ENCODE results near the gene DLX5.

The DLX5 gene

DNA sequence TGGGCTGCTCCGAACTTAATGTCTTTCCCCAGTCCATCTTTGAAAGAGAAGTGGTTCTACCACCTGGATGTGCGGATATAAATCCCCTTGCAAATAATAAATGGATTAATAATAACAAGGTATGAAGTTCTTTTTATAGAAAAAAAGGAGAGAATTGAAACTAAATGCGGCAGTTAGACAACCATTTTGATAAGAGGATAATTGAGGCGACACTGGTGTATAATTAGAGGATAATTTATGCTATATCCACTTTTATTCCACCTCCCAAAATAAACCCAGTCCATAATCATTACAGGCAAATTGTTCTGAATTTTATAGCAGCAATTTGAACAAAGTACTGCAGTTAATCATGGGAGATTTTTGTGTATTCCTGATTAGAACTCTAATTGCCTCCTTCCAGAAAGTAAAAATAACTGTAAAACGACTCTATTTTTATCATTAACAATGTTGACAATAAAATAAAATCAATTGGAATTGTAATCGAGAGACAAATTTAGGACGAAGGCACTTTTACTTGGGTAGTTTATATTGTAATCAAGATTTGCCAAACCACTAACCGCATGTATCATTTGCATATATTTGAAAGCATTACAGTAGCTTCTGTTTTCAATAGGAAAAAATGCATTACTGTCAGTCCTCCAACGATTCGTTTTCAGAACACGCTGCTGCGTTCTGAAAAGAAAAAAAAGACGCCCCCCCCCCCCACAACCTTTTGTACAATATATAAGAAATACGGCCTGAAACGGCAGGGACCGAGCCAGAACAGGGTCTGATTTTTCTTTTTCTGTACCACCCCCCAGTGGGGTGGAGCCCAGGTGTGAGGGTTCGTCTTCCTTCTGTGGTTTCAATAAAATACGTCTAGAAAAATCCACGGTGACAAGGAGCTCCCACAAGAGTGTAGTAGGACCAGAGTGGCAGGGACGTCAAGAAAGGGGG is 20.1 kb downstream of the DLX5 start:
- no peak for DNase-seq

DNA sequence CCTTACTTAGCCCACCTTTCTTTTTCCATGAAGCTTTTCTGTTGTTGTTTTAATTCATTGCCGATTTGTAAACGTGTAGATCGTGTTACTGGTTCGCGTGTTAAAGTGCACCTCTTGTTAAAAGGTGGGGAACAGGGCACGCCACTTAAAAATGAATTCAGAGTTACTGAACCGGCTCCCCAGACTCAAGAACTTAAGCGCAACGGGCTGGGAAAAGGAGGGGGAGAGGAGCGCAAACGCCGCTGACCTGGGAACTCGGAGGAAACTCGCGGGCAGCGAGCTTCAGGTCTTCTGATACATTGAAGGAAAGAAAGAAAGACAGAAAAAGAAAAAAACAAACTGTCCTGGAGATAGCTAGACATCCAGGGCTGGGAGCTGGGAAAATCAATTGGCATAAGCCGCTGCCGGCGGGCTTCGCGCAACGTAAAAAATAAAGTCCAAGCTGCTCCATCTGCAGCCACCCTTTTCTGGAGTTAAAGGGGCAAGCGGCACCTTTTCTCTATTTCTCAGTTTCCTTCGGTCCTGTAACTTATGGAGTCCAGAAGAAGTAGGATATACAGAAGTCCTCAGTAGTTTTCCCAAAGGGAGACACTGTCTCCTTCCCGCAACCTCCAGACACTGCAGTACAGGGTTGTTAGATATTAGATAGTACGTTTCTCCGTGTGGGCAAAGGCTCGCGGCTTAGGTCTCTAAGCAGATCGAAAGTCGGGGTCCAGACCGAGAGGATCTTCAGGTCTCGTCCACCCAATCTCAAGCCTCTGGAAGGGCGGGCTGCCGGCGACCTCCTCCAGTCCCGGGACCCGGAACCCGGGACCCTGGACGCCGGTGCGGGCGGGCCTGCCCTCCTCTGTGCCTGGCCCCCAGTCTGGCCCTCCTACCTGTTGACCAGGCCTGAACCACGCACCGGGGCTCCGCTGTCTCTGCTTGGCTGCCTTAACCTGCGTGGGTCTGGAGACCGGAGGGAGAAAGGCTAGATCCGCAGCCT is 21.1 kb downstream of the DLX5 start:
- no peak for DNase-seq

DNA sequence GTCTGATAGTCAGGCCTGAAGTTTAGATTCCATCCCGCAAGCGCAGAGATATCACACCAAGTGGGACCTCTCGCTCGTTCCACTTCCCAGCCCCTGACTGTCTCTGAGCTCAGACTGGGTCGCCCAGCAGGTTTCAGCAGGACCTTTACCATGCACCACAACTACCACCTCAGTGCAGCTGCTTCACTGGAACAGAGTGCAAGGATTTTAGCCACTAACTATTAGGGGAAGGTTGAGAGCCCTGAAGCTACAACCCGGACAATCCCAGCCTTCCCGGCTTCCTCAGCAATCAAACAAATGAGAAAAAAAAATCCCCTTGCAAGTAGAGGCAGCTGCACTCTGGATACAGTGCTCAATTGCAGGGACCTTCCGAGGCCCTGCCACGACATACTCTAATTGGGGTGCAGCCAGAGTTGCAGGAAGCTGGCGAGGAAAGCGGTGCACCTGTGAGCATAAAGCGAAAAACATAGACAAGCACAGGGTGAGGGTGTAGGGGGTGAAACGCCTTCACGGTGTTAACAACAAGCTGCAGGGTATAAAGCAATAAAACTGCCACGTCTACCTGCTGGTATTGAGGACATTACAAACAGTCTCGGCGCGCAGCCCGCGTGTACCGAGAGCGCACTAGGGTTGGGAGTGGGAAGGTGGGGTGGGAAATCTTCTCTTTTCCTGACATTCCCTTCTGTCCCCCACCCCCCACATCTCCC is 21.9 kb downstream of the DLX5 start:
- no peak for DNase-seq

DNA sequence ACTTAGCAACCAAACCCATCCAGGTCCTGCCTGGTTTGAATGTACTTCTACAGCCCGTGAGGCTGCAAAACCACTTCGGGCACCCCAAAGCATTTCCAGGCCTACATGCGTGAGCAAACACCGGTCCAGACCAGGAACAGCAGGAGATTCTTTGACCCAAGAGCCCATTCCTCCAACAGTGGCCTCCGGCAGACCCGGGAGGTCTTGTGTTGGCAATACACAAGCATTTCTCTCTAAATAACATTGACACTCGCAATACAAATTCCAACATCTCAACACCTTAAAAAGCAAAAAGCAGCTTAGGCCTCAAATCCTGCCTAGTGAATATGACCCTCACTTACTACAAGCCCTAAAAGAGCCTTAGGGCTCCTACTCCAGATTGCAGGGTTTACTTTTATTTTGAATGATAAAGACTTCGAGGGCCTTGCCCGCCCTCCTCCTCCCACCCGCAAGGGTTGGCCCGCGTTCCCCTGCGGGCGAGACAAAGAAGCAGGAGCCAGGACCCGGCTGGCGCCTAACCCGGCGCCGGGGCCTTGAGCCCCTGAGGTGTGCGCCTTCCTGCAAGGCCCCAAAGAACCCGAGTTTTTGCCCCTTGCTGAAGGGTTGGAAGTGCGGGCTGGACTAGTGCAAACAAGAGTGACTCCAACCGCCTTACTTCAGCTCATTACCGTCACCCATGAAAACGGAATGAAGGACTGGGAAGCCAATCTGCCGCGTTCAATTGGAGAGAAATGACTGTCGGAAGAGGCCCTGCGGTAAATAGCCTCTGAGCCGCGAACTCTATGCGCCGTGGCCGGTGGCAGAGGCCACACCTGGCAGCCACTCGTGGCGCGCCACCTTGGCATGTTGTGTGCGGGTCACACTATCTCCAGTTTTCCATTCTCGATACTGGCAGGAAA is 22.7 kb downstream of the DLX5 start:
- no peak for DNase-seq

DNA sequence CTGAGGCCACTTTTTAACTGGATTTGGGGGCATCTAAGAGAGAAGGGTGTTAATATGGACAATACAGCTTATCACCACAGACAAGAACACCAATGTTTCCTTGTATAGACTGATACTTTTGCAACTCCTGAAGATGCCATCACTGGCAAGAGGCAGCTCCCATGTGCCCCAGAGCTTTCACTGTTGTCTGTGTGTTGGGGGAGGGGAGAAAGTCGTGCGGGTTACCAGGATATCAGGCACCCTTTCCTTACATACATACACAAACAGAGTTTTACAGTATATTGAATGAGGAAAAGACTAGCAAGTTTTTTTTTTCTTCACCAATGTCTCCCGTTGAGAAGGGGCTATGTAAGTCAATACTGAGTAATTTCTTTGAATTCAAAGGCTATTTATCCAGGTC is 23.4 kb downstream of the DLX5 start:
- no peak for DNase-seq

DNA sequence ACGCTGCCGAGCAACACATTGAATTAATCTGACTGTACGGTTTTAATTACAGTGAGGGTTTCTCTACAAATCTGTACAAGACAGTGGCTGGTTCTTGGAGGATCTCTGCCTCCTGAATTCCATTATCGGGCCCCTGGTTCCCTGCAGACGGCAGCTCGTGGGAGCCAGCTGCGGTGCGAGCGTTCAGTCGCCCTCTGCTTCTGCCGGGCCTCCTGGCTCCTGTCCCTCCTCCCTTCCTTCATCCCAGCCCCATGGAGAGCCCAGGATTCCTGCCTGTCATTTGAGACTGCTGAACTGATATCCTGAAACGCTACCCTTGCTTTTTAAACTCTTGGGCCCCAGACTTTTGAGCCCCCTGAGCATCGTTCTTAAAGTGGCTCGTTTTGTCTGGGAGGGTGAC is 25.9 kb downstream of the DLX5 start:
- no peak for DNase-seq

DNA sequence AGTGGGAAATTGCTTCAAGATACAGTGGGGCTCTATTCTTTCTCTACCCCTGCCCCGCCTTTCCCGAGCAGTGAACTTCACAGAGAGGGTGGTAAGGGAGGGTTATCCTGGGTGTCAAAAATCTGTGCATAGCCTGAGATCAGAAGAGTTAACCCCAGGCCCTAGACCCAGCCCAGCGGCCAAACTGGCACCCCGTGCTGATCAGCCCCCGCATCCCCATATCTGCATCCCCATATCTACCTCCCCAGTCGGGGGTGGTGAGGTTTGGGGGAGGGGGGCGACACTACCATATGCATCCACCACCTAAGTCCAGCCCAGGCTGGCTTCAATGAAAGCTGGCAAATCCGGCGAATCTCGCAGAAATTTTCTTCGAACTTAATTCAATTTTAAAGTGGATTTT is 26.3 kb downstream of the DLX5 start:
- DNase-seq, result no peak

DNA sequence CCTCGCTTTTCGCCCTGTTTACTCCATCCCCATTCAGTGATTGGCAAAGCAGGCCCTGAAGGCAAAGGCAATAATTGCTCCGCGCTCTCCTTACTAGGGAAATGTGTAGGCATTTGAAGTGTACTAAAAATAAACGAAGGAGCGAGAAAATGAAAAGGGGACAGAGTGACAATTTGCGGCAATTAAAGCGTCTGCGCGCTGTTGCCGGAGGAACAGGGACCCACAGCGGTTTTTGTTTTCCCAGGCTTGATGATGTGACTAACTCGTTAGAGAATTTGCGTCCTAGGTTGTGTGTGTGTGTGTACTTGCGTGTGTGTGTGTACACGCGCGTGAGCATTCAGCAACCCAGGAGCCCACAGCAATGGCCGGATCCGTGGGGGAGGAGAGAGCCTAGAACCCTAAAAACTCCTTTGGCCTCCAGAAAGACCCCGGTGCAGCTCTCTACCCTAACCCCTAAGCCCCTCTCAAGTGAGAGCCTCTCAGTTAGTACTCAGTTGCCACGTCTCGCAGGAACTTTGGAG is 27.1 kb downstream of the DLX5 start:
- DNase-seq, result no peak

DNA sequence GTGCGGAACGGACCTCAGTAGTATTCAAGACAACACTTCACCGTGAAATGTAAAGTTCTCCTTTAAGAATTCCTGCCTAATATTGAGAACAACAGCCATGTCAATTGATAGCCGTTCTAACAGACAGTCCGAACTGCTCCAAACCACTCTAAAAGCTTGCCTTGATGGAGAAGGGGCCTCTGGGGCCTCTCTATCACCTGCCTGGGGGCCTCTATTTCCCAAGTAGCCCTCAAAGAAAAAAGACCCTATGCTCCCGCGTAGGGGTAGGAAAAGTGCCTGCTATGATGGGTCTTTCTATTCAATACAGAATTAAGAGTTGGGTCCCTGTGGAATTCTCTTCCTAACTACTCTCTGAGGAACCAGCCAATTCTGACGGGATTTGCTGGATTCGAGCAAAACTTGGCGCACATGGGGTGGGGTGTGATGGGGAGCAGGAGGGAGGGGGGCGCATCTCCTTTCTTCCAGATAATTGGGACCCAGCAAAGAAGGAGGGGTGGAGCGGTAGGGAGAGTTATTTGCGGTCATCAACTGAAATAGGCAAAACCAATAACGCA is 27.6 kb downstream of the DLX5 start:
- DNase-seq, result no peak

DNA sequence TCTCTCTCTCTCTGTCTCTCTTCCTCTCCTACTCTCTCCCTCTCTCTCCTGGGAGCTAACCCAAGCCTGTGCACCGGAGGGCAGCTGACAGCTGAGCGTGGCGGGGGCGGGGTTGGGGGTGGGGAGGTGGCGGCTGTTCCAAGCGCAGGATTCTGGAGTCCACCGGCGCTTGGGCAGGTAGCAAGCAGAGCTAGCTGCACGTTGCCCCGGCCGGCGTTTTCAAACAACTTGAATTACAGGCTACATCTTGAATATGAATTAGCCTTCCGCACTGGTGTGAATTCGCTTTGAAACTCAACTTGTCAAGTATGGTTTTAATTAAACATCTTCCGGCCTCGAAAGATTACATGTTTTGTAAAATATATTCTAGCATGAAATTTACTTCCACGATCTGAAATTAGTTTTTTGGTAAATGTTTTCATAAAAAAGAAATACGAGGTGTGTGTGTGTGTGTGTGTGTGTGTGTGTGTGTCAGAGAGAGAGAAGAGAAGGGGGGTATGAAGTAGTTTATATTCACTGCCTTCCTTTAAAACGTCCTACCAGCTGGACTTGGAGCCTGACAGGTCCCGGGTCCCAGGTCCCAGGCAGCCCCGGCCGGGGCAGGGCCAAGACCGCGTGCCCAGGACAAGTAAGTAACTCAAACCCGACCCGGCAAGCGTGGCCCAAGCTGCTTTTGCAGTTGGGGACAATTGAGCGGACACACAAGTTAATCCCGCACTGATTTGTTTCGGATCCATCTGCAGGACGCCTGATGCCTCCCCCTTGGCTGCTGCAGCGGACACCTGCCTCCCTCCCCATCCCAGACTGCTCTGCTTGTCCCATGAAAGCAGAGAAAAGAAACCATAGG is 28.3 kb downstream of the DLX5 start:
- DNase-seq, result no peak

DNA sequence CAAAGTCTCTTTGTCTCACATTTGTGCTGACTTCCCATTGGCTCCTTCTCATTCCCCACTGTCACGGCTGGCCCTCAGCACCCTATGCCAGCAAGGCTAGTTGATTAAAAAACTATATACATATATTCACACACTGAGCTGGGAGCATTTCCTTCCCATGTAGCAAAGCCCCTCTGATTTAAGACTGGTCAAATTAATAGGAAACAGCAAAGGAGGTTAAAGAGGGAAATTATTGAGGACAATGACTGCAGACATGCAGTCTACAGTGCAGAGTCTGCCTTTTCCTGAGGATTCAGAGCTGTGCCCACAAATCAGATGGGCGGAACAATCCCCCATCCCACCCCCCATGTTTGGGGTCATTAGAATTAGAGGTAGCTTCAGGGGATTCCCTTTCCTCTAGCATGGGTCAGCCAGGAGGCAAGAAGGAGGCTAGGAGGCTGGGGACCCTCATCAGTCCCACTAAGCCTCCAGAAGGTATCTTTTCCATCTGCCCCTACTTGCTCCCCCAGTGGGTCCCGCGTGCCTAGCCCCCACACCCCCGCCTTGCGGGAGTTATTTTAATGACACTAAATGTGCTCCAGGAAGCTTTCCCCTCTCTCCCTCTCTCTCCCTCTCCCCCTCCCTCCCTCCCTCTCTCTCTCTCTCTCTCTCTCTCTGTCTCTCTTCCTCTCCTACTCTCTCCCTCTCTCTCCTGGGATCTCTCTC is 29.1 kb downstream of the DLX5 start:
- no peak for DNase-seq

DNA sequence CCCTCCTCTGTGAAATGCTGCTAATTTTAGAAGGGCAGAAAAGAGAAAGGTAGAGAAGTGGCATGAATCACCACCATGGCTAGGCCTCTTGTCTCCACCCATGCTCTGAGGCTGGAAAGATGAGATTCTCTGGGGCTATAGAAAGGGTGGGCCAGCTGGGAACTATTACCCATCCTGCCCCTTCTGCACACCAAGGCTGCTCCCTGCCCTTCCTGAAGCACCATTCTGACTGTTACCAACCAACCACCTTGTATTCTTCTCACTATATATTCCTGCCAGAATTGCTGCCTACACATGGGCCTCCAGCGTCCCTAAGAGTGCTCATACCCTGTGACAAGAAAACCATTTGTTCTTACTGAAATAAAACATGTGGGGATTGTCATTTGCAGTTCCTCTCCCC is 30.7 kb downstream of the DLX5 start:
- no peak for DNase-seq

DNA sequence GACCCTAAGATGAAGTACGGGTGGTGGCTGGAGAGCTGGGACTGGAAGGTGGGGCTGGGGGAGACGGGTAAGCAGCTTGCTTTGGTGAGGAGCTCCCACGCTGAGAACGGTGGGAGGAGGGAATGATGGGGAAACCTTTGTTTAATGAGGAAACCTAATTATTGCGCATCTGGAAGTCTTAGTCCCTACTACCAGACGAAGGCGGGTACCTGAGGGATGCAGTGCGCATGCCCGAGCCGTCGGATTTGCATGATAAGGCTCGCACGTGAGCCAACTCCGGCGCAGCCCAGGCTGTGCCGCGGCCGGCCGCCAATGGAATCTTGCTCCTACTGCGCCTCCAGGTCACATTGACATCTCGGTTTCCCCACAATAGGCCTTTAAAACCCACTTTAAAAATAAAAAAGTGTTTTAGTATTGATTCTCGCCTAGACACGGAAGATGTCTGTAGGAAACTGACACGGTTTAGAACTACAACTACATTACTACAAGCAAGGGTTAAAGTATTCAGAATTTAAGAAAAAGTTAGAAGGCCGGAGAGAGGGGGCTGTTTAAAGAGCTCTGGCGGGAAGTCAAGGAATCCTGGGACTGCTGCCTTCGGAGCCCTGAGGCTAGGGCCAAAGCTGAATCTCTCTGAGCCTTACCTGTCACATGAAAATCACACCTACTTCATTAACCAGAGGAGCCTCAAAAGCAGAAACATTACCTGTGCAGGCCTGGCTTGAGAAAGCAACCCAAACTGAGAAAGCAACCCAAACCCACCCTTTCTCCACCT is 31.4 kb downstream of the DLX5 start:
- DNase-seq, result no peak

DNA sequence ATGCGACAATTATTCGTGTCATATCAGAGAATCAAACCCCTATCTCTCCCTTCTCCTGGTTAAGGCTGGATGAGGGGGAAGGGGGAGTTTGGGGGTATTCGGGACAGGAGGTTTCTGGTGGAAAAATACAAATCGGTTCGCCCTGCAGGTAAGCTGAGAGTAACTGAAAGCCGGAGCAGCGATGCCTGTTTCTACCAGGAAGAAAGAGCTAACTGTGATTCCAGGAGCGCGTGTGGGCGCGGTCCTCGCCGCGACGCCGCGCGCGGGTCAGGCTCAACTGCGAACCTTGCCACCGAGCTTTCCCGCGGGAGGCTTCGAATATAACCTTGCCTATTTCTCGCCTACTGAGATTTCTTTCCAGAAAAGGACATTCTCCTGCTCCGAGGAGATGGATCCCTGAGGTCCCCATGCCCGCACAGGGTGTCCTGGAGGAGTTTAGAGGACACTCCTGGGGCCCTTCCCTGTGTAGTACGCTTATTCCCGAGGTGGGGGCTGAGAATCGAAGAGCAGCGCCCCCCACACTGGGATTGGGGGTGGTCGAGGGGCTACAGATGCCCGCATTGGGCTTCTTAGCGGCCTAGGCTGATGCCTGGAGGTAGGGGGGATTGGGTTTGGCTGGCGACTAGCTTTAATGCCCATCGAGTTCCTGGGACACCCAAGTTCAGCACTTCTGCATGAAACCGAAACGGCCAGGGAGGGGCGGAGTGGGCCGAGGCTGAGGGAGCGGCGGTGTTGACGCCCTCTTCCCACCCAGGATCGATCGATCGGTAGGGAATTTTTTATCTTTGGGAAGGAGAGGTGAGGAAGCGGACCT is 32.2 kb downstream of the DLX5 start:
- DNase-seq, result no peak

DNA sequence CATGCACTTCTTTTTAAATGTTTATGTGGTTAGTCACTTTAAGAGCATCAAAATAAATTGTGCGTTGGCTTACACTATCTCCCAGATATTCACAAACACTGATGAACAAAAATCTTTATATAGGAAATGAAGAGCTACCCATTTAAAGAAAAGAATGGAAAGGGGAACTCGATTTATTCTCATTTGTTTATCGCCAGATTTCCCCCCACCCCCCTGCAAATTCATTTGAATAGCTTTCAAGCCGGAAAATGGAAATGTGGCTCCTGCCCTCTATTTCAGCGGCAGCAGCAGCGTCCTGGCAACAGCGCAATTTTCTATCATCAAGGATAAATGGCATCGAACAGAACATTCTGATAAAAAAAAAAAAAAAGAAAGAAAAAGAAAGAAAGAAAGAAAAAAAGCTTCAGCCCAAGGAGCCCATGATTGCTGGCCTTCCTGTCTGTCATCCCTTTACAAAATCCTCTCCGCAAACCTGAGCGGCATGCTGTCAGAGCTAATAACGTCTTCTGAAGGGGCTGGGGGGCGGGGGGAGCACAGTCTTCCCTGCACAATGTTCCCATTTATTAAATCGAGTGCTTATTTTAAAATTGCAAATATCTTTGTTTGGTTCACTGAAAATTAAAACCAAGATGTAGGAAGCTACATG is 33.0 kb downstream of the DLX5 start:
- DNase-seq, result no peak

DNA sequence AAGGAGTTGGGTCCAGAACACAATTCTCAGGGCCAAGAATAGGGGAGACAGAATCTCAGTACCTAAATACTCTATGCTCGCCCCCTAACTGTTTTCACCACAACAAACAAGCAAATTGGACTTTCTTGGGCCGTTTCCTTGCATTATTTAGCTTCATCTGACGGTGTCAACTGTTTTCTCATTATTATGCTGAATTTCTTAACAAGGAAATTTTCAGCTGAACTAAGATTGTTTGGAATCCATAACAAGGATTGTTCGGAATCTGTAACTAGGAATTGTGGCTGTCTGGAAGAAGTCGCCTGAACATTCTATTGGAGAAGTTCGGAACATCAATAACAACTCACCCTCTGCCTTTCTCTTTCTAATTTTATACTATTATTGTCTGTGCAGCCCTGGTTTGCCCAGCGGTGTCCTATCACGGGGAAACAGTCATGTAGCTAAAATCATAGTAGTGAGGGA is 34.7 kb downstream of the DLX5 start:
- no peak for DNase-seq

DNA sequence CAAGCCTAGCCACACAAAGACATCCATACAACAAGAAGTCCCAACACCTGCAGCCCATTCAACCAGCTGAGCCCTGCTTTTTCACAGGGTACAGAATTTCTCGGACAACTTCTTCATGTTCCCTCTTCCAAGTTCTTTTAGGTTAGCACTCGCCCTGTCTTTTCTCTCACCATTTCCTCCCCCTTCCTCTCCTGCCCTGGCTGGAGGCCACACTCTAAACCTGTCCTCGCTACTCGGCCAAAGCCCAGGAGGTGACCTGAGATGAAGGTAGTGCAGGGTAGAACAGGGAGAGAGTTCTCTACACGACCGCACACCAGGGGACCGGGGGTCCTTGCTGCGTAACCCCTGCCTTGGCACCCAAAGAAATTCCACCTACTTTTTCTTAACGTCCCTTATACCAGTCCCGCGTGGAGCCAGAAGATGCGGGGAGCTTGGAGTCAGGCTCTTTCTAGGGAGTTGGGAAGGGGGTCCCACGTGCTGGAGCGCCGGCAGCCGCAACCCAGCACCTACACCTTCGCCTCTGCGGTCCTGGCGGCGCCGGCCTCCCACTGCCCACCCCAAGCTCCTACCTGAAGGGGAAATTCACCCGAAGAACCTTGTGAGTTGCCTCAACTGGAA is 35.3 kb downstream of the DLX5 start:
- DNase-seq, result no peak

All from stimulated activated CD4-positive, alpha-beta T cell treated with anti-CD3 and anti-CD28 coated beads, Interleukin-12 subunit alpha, Interleukin-12 subunit beta, amount 100 ng/mL, for 4 hours (primary cell).